Colonic mucosa (tissue), 4 donors: ENCODE measurements around the gene AMIGO1. TPM values are rescaled to one million over a fixed set of nuclear protein-coding genes. Genes with fewer than 3 reads are reported as not detected.
"Not testable (repeated sequence)": the region's sequence is repeated elsewhere in the genome, so short reads cannot be mapped to it uniquely, and the experiment has no call there.

Source experiments
- DNase-seq: peaks from one replicate; pipeline ENCODE4 v3.0.0-alpha.2; 2020
- H3K27ac ChIP-seq: fragments of 200-600 bp; one replicate; pipeline ENCODE4 v1.8.0; 2021
- H3K27me3 ChIP-seq: fragments of 200-600 bp; one replicate; pipeline ENCODE4 v1.8.0; 2021
- H3K36me3 ChIP-seq: fragments of 200-600 bp; one replicate; pipeline ENCODE4 v1.8.0; 2021
- H3K4me1 ChIP-seq: fragments of 200-600 bp; one replicate; pipeline ENCODE4 v1.8.0; 2021; ENCODE audit warnings: mild to moderate bottlenecking
- H3K4me3 ChIP-seq: fragments of 200-600 bp; one replicate; pipeline ENCODE4 v1.8.0; 2021
- H3K9ac ChIP-seq, 2 donors: one replicate each; pipeline ENCODE4 v1.7.0; 2013; ENCODE audit warnings: control low read depth in 2 of 2, low read depth in 2 of 2, low read length in 2 of 2
- H3K9me3 ChIP-seq: fragments of 200-600 bp; one replicate; pipeline ENCODE4 v1.8.0; 2021
- intact Hi-C: fragments of 100-400 bp; cut with DNase I; formaldehyde crosslinking; loops from one replicate; pipeline ENCODE4 v1.14.1; 2022
- total RNA-seq, 2 donors: library from RNA; stranded (reverse); fragmentation: NEBNext Ultra II Directional in 1 of 2; extraction: Animal tissue kit (Norgen Biotek cat#: 25700) in 1 of 2; gene quantifications; one replicate each; pipeline ENCODE4 v1.2.1, GENCODE V29; 2021
- TF ChIP-seq, protein P1 (sequence below): fragments of 200-600 bp; IDR thresholded peaks from one replicate; pipeline ENCODE4 v1.8.0; 2022; ENCODE audit warnings: antibody characterized with exemption, mild to moderate bottlenecking
- donor health status: healthy.
- donor health status: DM: no; HTN: no; CAD: no.
- donor health status: DM: no; HTN: no; CAD: no.

The AMIGO1 gene
- total RNA-seq, 2 donors from 2014 or later: 2.5 to 3.9 TPM

DNA sequence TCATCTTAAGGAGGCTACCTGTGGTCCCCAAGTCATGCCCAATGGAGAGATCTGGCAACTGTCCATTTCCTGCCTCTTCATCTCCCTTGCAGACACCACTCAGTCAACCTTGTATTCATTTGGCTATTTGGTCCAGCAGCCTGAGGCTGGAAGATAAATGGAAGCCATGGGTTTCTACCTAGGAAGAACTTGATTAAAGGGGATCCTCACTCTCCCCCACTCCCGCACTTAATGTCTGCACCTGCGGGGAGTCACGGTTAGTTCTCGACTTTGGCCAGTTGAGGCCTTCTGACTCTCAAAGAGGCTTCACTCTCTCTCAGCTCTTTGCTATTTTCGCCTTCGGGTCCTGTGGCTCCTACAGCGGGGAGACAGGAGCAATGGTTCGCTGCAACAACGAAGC, 34.3 kb downstream of the AMIGO1 start:
- H3K27ac ChIP-seq: no peak overlapping the region
- intact Hi-C loops: loop anchor here (5.0 kb wide), 1 partner anchor 43 kb away; no protein-coding TSS in a partner anchor
- H3K9me3 ChIP-seq: no peaks in the 10 kb centered on the region
- TF ChIP-seq, protein P1, sequence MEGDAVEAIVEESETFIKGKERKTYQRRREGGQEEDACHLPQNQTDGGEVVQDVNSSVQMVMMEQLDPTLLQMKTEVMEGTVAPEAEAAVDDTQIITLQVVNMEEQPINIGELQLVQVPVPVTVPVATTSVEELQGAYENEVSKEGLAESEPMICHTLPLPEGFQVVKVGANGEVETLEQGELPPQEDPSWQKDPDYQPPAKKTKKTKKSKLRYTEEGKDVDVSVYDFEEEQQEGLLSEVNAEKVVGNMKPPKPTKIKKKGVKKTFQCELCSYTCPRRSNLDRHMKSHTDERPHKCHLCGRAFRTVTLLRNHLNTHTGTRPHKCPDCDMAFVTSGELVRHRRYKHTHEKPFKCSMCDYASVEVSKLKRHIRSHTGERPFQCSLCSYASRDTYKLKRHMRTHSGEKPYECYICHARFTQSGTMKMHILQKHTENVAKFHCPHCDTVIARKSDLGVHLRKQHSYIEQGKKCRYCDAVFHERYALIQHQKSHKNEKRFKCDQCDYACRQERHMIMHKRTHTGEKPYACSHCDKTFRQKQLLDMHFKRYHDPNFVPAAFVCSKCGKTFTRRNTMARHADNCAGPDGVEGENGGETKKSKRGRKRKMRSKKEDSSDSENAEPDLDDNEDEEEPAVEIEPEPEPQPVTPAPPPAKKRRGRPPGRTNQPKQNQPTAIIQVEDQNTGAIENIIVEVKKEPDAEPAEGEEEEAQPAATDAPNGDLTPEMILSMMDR: no peak
- H3K9ac ChIP-seq: no peak overlapping the region
- H3K4me3 ChIP-seq: no peak overlapping the region
- no peak for DNase-seq
- no peaks in the 10 kb centered on the region for H3K4me1 ChIP-seq
- H3K27me3 ChIP-seq: no peaks in the 10 kb centered on the region
- no peaks in the 10 kb centered on the region for H3K36me3 ChIP-seq

DNA sequence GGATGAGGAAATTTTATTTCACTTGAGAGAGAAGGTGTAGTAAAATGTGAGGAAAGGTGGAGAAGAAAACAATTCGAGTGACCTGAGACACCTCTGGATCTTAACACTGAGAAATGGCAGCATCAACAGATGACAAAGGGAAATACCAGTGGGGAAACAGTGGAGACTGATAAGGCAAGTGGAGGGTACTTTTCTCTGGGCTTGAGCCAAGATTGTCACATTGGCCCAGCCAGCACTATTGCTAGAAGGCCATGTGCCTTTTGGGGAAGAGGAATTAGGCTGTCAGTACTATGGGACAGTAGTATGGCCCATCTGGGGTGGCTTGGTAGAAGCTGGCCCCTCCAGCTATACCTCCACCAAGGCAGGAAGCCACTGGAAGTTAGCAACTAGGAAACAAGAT, 34.8 kb downstream of the AMIGO1 start:
- Histone ChIP-seq H3K4me1 (no peaks in the 10 kb centered on the region), H3K36me3 (no peaks in the 10 kb centered on the region), H3K27me3 (no peaks in the 10 kb centered on the region), H3K9ac (no peak overlapping the region), H3K9me3 (no peaks in the 10 kb centered on the region), H3K4me3 (no peak overlapping the region), H3K27ac (no peak overlapping the region)
- intact Hi-C loops: loop anchor here (5.0 kb wide), 1 partner anchor 42 kb away; no protein-coding TSS in a partner anchor
- no peak for DNase-seq
- TF ChIP-seq, protein P1: no peak

DNA sequence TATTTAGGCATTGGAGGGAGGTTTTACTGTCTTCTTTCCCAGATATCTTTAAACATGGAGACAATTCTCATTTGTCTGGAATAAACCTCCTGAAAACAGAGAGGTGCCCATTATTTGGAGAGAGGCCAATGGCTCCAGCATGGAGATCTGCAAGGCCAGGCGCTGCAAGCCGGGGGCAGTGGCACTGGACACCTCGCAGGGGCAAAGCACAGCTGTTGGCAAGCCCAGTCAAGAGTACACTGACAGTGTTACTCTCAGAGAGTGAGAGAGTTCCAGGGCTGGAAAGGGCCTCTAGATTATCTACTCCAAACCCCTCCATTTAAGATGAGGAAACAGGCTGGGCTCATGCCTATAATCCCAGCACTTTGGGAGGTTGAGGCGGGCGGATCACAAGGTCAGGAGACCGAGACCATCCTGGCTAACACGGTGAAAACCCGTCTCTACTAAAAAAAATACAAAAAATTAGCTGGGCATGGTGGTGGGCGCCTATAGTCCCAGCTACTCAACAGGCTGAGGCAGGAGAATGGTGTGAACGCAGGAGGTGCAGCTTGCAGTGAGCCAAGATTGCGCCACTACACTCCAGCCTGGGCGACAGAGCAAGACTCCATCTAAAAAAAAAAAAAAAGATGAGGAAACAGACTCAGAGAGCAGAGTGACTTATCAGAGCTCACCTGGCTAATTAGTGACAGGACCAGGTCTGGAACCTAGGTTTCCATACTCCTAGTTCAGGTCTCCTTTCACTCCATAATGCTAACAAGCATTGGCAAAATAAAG, 36.1 kb downstream of the AMIGO1 start:
- intact Hi-C loops, H3K27me3 ChIP-seq, H3K27ac ChIP-seq, H3K9me3 ChIP-seq, H3K4me1 ChIP-seq, H3K36me3 ChIP-seq, DNase-seq, H3K4me3 ChIP-seq, H3K9ac ChIP-seq: not testable (repeated sequence)

DNA sequence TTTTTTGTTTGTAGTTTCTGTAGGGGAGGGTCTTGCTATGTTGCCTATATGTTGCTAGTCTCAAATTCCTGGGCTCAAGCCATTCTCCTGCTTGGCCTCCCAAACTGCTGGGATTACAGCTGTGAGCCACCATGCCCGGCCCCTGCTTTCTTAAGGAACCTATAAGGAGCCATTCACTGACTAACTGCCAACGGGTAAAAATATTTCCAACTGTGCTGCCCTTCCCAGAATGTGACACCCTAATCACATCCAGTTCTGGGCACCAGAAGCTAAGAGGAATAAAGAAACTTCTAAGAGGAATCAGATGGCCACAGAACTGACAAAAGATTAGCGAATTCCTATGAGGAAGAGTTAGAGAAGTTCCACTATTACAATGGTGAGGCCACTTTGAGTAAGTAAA, 36.7 kb downstream of the AMIGO1 start:
- no peak for DNase-seq
- intact Hi-C loops: no loop called here
- Histone ChIP-seq H3K36me3 (no peaks in the 10 kb centered on the region), H3K4me1 (no peaks in the 10 kb centered on the region), H3K27me3 (no peaks in the 10 kb centered on the region), H3K27ac (no peak overlapping the region), H3K4me3 (no peak overlapping the region), H3K9ac (no peak overlapping the region), H3K9me3 (no peaks in the 10 kb centered on the region)
- TF ChIP-seq, protein P1: no peak

DNA sequence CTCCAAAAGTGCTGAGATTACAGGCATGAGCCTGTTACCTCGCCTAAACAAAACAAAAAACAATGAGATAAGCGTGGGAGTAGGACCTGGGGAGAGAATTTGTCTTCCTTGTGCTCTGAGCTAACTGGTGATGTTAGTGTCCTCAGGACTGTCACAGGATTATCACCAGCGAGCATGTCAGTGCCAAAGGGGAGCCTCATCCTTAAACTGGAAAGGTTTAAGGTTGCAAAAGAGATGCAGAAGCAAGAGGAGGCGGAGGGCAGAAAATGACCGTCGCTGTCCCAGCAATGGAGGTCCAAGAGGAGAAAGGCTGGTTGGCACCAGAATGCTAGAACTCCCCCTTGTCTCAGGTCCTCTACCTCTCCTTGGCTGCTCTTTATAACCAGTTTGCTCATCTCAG, 39.3 kb downstream of the AMIGO1 start:
- peaks cover 25% of the 10 kb centered on the region for H3K27me3 ChIP-seq
- intact Hi-C loops: no loop called here
- no peak overlapping the region for H3K27ac ChIP-seq
- TF ChIP-seq, protein P1: no peak
- no peaks in the 10 kb centered on the region for H3K4me1 ChIP-seq
- no peaks in the 10 kb centered on the region for H3K9me3 ChIP-seq
- DNase-seq: no peak
- H3K4me3 ChIP-seq: no peak overlapping the region
- H3K9ac ChIP-seq: no peak overlapping the region
- no peaks in the 10 kb centered on the region for H3K36me3 ChIP-seq

DNA sequence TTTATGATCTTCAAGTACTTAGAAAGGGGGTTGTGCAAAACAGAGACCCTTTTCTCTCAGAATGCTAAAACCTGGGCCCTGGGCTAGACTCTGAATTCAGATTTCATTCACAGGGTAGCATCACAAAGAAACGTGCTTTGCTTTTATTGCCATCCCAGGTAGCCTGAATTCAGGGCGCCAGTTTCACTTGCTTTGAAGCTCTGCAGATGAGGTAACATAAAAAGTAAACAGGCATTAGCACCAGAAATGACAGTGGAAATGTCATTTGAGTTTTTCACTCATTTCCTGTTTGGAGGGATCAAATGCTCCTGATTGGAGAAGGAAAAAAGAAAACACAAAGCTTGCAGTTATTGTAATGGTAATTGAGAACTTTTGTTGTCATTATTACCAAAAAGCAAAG, 40.6 kb downstream of the AMIGO1 start:
- Histone ChIP-seq H3K9ac (no peak overlapping the region), H3K9me3 (no peaks in the 10 kb centered on the region), H3K4me3 (no peak overlapping the region), H3K27me3 (peaks cover 33% of the 10 kb centered on the region), H3K27ac (no peak overlapping the region), H3K36me3 (no peaks in the 10 kb centered on the region), H3K4me1 (no peaks in the 10 kb centered on the region)
- intact Hi-C loops: no loop called here
- TF ChIP-seq, protein P1: no peak
- DNase-seq: no peak
